ENCODE results near the gene RPRD1B. TPM values are rescaled to one million over a fixed set of nuclear protein-coding genes. Genes with fewer than 3 reads are reported as not detected.

Gene RPRD1B
- total and polyA plus RNA-seq, 4 donors: 5.8 to 34.3 (median 29.4) TPM

DNA sequence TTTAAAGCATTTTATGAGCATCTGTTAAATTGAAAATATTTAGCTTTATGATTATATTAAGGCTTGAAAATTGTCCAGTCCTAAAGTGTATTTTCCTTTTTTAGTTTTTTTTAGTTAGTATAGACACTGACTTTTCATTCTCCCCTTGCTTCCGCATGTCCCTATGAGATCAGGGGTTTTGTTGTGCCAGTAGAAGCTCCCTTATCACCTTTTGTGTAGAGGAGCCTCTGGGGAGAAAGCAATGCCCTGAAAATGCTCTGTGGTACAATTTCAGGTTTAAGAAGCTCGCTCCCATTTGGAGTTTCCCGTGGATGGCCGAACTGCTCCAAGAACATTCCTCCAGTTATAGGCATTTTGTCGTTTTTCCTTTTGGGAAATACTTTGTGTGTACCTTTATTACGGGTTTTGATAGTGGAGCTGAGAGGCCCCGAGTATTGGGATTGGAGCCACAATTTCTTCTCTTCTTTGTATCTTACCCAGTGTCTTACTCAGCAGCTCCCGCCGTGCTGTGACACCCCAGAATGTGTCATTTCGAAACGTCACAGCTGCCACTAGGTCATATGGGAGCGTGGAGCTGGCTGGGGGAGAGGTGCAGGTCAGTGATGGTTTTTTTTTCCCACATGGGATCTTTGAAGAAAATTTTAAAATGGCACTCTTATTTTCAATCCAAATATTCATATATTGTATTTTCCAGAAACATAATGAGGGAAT, 49.9 kb downstream of the RPRD1B start:
- H3K9me3 ChIP-seq (ENCODE audit: control insufficient read depth in 4 of 4, low read length in 3 of 4): no peaks in the 10 kb centered on the region
- no peak overlapping the region for H3K9ac ChIP-seq (ENCODE audit: low read depth in 1 of 2, low read length in 2 of 2)
- H3K27ac ChIP-seq (ENCODE audit: low read depth in 1 of 2, low read length in 2 of 2): no peak overlapping the region
- H3K4me1 ChIP-seq (ENCODE audit: control insufficient read depth in 4 of 4, insufficient read depth in 4 of 4, low read length in 3 of 4): peaks cover 0 to 11% (median 4%) of the 10 kb centered on the region in 4 donors
- 84% methylated on average over 12 of the region's 12 CpGs for WGBS
- DNase-seq (ENCODE audit: low spot score): no peak
- TF ChIP-seq, protein P1, sequence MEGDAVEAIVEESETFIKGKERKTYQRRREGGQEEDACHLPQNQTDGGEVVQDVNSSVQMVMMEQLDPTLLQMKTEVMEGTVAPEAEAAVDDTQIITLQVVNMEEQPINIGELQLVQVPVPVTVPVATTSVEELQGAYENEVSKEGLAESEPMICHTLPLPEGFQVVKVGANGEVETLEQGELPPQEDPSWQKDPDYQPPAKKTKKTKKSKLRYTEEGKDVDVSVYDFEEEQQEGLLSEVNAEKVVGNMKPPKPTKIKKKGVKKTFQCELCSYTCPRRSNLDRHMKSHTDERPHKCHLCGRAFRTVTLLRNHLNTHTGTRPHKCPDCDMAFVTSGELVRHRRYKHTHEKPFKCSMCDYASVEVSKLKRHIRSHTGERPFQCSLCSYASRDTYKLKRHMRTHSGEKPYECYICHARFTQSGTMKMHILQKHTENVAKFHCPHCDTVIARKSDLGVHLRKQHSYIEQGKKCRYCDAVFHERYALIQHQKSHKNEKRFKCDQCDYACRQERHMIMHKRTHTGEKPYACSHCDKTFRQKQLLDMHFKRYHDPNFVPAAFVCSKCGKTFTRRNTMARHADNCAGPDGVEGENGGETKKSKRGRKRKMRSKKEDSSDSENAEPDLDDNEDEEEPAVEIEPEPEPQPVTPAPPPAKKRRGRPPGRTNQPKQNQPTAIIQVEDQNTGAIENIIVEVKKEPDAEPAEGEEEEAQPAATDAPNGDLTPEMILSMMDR (IDR thresholded peaks at IDR 0.05; ENCODE audit: low read depth, low read length, missing input control): no peak
- TF ChIP-seq, protein P2, sequence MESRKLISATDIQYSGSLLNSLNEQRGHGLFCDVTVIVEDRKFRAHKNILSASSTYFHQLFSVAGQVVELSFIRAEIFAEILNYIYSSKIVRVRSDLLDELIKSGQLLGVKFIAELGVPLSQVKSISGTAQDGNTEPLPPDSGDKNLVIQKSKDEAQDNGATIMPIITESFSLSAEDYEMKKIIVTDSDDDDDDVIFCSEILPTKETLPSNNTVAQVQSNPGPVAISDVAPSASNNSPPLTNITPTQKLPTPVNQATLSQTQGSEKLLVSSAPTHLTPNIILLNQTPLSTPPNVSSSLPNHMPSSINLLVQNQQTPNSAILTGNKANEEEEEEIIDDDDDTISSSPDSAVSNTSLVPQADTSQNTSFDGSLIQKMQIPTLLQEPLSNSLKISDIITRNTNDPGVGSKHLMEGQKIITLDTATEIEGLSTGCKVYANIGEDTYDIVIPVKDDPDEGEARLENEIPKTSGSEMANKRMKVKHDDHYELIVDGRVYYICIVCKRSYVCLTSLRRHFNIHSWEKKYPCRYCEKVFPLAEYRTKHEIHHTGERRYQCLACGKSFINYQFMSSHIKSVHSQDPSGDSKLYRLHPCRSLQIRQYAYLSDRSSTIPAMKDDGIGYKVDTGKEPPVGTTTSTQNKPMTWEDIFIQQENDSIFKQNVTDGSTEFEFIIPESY (IDR thresholded peaks at IDR 0.05): no peak
- TF ChIP-seq GABPA (IDR thresholded peaks at IDR 0.05 in 1 of 2, conservative IDR thresholded peaks at IDR 0.05 in 1 of 2): no peak
- H3K36me3 ChIP-seq (ENCODE audit: control insufficient read depth in 4 of 4, insufficient read depth in 3 of 4, low read depth in 1 of 4, low read length in 3 of 4): peaks cover 2 to 46% (median 29%) of the 10 kb centered on the region in 4 donors
- no peak overlapping the region for H3K4me3 ChIP-seq (ENCODE audit: low read depth in 1 of 3, low read length in 3 of 3)
- H3K27me3 ChIP-seq (ENCODE audit: control insufficient read depth in 4 of 4, insufficient read depth in 4 of 4, low read length in 3 of 4): no peaks in the 10 kb centered on the region

GRCh38 chr20:38084425-38084951, 50.9 kb downstream of the RPRD1B start:
- 61% methylated on average over 5 of the region's 5 CpGs for WGBS
- Histone ChIP-seq H3K4me3 (ENCODE audit: low read depth in 1 of 3, low read length in 3 of 3) (no peak overlapping the region), H3K4me1 (ENCODE audit: control insufficient read depth in 4 of 4, insufficient read depth in 4 of 4, low read length in 3 of 4) (peaks cover 0 to 11% (median 4%) of the 10 kb centered on the region in 4 donors), H3K27me3 (ENCODE audit: control insufficient read depth in 4 of 4, insufficient read depth in 4 of 4, low read length in 3 of 4) (no peaks in the 10 kb centered on the region), H3K27ac (ENCODE audit: low read depth in 1 of 2, low read length in 2 of 2) (no peak overlapping the region), H3K36me3 (ENCODE audit: control insufficient read depth in 4 of 4, insufficient read depth in 3 of 4, low read depth in 1 of 4, low read length in 3 of 4) (peaks cover 2 to 49% (median 29%) of the 10 kb centered on the region in 4 donors), H3K9me3 (ENCODE audit: control insufficient read depth in 4 of 4, low read length in 3 of 4) (no peaks in the 10 kb centered on the region), H3K9ac (ENCODE audit: low read depth in 1 of 2, low read length in 2 of 2) (no peak overlapping the region)
- DNase-seq (ENCODE audit: low spot score): no peak
- TF ChIP-seq RXRA (IDR thresholded peaks at IDR 0.05) (no peak), NR2F2 (IDR thresholded peaks at IDR 0.05) (peak; percentile 26)

- no peak overlapping the region for H3K9ac ChIP-seq (ENCODE audit: low read depth in 1 of 2, low read length in 2 of 2)
- no peaks in the 10 kb centered on the region for H3K27me3 ChIP-seq (ENCODE audit: control insufficient read depth in 4 of 4, insufficient read depth in 4 of 4, low read length in 3 of 4)
- peaks cover 2 to 55% (median 33%) of the 10 kb centered on the region in 4 donors for H3K36me3 ChIP-seq (ENCODE audit: control insufficient read depth in 4 of 4, insufficient read depth in 3 of 4, low read depth in 1 of 4, low read length in 3 of 4)
- H3K9me3 ChIP-seq (ENCODE audit: control insufficient read depth in 4 of 4, low read length in 3 of 4): no peaks in the 10 kb centered on the region
- 98% methylated on average over 10 of the region's 10 CpGs for WGBS
- peaks cover 0 to 11% (median 4%) of the 10 kb centered on the region in 4 donors for H3K4me1 ChIP-seq (ENCODE audit: control insufficient read depth in 4 of 4, insufficient read depth in 4 of 4, low read length in 3 of 4)
- TF ChIP-seq, protein P3, sequence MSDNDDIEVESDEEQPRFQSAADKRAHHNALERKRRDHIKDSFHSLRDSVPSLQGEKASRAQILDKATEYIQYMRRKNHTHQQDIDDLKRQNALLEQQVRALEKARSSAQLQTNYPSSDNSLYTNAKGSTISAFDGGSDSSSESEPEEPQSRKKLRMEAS (IDR thresholded peaks at IDR 0.05): no peak
- TF ChIP-seq YY1 (IDR thresholded peaks at IDR 0.05) (no peak), RXRA (IDR thresholded peaks at IDR 0.05) (no peak), NR2F2 (IDR thresholded peaks at IDR 0.05) (no peak), HNF4G (IDR thresholded peaks at IDR 0.05) (no peak), RAD21 (IDR thresholded peaks at IDR 0.05) (no peak), SP1 (IDR thresholded peaks at IDR 0.05) (no peak), JUND (IDR thresholded peaks at IDR 0.05) (no peak), GABPA (IDR thresholded peaks at IDR 0.05 in 1 of 2, conservative IDR thresholded peaks at IDR 0.05 in 1 of 2) (no peak), EGR1 (IDR thresholded peaks at IDR 0.05; ENCODE audit: low read depth in 2 of 2) (no peak), FOXA1 (IDR thresholded peaks at IDR 0.05) (no peak), HNF4A (conservative IDR thresholded peaks at IDR 0.05) (no peak), ATF3 (IDR thresholded peaks at IDR 0.05) (no peak), FOXA2 (IDR thresholded peaks at IDR 0.05) (no peak), TAF1 (conservative IDR thresholded peaks at IDR 0.05) (no peak)
- TF ChIP-seq, protein P1 (IDR thresholded peaks at IDR 0.05; ENCODE audit: low read depth, low read length, missing input control): no peak
- TF ChIP-seq, protein P2 (IDR thresholded peaks at IDR 0.05): no peak
- no peak overlapping the region for H3K4me3 ChIP-seq (ENCODE audit: low read depth in 1 of 3, low read length in 3 of 3)
- no peak overlapping the region for H3K27ac ChIP-seq (ENCODE audit: low read depth in 1 of 2, low read length in 2 of 2)
- no peak for DNase-seq (ENCODE audit: low spot score)
These were observed 51.5 kb downstream of the RPRD1B start for GRCh38 chr20:38085026-38085425.
